ENCODE measurements around the gene ADAMTS19.
"Not testable (repeated sequence)": the region's sequence is repeated elsewhere in the genome, so short reads cannot be mapped to it uniquely, and the experiment has no call there.

Gene ADAMTS19

DNA sequence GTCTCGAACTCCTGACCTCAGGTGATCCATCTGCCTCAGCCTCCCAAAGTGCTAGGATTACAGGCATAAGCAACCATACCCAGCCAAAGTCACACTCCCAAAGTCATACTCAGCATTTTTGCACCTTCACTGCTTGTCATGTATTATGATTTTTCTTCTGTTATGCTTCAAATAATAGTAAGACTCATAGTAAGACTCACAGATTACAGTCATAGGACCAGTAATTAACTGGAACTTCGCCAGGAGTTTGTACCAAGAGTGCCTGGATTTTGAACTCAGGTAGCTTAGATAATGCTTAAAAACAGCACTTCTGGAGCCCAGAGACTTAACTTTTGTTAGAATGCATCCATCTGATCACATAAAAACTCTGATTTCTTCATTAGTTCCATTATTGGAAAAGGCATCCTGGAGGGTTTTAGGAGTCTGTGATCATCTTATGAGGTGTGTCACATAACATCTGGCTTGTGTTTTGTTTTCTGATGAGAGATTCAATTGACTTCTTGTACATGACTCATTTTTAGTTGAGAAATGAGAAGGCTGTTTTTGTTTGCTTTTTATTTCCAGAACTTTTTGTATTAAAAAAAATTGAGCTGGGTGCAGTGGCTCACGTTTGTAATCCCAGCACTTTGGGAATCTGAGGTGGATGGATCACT, 131.5 kb downstream of the ADAMTS19 start:
- DNase-seq, result no peak

DNA sequence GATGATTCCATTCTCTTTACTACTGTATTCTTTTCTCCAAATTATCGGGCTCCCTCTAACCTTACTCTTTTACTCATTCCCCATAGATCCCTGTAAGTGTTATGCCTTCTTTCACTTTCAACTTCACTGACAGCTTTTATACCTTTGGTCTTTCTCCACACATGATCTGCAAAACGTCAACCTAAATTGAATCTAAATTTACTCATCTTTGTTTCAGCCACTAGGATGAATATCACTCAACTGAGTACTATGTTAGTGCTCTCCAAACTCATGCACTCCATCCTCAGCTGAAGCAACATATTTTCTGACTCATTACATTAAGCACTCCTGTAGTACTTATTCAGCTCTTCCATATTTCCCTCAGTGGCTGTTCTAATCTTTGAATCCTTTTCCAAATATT, 133.4 kb downstream of the ADAMTS19 start:
- no peak for DNase-seq

DNA sequence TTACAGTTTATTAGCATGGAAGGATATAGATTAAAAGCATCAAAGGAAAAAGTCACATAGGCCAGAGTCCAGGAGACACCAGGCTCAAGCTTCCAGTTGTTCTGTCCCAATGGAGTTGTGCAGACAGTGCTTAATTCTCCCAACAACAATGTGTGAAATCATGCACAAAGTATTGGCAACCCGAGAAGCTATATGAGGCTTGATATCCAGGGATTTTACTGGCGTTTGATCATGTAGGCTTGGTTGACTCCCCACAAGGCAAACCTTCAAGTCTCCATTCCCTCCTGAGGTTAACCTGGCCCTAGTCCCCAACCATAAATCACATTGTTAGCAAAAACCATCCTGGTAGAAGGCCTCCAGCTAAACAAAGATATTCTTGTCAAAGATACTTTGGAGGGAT, 141.5 kb downstream of the ADAMTS19 start:
- DNase-seq, result no peak

DNA sequence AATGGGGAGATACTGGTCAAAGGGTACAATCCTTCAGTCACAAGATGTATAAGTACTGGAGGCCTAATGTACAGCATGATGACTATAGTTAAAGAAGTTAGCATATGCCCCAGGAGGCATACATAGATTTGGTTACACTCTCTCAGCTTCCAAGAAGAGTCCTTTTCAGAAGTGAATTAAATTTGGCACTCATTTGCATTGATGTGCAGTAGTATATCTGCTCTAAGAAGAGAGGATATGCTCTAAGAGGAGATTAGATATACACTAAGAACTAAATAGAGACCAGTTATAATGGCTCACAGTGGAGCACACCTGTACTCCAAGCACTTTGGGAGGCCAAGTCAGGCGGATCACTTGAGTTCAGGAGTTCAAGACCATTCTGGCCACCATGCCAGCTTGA, 148.3 kb downstream of the ADAMTS19 start:
- DNase-seq, result no peak

DNA sequence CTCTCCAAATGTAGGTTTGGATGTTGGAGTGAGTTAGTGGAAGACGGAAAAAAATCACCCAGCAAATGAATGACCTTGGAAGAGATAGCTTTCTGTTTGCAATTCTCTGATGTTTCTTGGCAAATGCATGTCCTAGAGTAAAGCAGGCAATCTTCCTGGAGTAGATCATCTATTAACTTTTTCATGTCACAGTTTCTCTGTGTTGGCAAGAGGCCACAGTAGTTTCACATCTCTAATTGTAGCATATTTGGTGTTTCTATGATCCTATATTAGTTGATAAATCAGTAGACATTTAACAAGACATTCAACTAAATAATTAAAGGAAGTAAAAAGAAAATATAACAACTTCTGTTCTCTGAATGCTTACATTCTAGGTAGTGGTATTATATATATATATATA, 149.6 kb downstream of the ADAMTS19 start:
- no peak for DNase-seq

GRCh38 chr5:129616517-129616916, 156.4 kb downstream of the ADAMTS19 start:
- DNase-seq, result no peak

GRCh38 chr5:129617206-129617605, 157.1 kb downstream of the ADAMTS19 start:
- no peak for DNase-seq

DNA sequence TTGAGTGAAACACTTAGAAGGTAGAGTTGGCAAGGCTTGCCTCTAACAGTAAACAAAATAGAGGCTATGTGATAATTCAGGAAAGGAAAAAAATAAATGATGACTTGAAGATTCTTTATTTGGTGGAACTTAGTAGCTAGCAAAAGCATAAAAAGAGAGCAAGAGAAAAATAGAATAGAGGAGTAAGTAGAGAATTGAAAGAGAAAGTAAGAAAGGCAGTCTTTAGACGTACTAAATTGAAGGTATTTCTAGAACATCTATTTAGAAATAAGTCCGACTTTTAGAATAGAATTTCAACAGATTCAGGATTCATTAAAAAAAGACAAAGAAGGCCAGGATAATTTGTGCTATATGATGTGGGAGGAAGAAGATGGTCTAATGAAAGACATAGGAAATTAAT, 159.7 kb downstream of the ADAMTS19 start:
- no peak for DNase-seq

- DNase-seq, result no peak
Observed at GRCh38 chr5:129622531-129622930, 162.4 kb downstream of the ADAMTS19 start.

- DNase-seq, result no peak
Observed at GRCh38 chr5:129629575-129629974, 169.5 kb downstream of the ADAMTS19 start.

DNA sequence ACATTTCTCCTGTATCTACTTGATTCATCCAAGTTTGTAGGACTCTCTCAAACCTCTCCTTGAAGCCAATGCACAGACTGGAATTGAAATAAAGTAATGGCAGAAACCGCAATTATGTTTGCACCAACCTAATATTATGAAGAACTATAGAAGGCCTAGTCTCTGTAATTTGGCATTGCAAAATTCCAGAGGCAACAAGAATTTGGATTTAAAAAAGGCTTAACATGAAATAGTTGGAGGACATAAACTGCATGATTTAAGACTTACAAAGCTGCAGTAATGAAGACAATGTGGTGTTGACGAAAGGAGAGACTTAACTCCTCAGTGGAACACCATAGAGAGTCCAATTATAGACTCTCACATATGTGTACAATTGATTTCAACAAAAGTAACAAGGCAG, 170.0 kb downstream of the ADAMTS19 start:
- no peak for DNase-seq

DNA sequence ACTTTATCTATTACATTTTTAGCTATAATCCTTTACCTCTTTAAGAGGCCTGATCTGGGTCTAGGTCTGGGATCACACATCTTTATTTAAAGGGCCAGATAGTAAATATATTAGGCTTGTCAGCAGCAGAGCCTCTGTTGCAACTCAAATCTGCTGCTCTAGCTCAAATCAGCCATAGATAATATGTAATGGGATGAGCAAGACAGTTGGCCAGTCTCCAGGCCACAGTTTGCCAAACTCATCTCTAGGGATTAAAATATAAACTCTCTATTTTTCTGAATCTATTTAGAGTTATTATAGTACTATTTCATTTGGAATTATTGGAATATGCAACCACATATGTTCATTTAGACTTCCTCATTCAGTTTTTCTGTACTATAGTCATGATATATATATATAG, 171.9 kb downstream of the ADAMTS19 start:
- no peak for DNase-seq

GRCh38 chr5:129637501-129637900, 177.4 kb downstream of the ADAMTS19 start:
- not testable (repeated sequence) for DNase-seq

DNA sequence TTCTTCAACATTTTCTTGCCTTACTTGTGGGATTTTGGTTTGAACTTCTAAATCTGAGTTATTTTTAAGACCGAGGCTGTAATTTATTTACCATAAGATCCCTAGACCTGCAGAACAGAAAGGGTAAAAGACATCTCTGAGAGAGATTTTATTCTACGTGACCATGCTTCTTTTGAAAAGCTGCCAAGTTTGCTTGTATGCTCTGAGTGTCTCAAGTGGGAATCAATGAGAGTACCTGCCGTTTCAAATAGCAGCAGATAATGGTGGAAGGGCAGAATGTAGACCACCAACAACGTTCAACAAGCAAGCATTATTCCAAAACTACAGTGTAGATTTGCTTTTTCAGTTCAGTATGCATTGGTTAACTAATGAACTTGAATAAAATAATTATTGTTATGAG, 179.2 kb downstream of the ADAMTS19 start:
- no peak for DNase-seq

DNA sequence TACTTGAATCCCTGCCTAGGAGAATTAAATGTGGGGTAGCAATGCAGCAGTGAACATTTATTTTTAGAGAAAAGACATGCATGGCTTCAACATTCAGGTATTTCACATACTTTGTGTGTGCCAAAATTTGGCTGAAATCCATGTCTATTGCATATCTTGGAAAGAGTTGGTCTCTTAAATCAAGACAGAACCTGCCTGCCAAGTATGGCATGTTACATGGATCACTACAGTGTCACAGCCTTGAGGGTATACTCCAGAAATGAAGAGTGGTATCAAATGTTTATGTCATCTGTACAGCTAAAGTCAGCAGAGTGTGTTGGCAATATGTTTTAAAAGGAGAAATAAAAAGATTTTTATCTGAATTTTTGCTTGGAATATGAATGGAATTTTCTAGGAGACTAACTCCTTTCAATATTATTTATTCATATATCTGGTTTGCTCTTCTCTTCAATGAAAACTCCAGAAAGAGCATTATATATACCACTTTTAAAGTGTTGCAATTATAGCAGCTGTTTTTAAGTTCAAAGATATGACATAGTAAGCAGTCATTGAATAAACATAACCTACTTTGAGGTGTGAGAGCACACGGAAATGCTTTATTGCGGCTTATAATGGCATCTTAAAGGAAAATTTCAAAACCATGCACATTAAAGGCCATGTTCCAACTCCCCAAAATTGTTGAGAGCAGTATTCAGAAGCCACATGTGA, 192.4 kb downstream of the ADAMTS19 start:
- DNase-seq, result no peak

DNA sequence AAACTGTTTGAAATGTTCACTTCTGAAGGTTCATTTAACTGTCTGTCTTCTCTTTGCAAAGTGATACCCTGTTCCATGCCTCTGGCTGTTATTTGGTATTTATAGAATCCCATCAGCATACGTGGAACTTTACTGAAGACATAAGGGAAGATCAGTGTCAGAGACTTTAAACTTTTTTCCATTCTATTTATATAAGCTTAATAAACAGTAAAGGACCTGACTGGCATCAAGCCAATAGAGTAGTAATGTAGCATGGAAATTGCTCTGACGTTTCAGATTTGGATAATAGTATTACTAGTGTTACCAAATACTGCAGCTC, 192.9 kb downstream of the ADAMTS19 start:
- DNase-seq, result no peak

GRCh38 chr5:129653442-129653841, 193.3 kb downstream of the ADAMTS19 start:
- DNase-seq, result no peak

GRCh38 chr5:129656952-129657351, 196.9 kb downstream of the ADAMTS19 start:
- no peak for DNase-seq

DNA sequence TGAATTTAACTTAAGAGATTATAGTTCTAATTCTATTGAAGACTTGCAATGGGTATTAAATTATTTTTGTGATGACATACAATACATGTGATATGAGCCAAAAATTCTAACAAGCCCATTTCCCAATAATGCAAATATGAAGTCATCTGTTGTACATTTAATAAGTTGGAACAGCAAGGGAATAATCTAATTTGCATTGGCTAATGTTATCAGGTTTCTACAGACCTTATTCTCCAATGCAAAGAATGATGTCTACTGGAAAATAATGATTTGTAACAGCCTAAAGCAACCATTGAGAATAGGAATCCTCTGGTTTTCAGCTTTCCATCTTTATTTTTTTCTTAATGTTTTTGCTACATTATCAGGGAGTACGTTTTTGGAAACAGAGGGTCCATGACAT, 198.7 kb downstream of the ADAMTS19 start:
- no peak for DNase-seq

DNA sequence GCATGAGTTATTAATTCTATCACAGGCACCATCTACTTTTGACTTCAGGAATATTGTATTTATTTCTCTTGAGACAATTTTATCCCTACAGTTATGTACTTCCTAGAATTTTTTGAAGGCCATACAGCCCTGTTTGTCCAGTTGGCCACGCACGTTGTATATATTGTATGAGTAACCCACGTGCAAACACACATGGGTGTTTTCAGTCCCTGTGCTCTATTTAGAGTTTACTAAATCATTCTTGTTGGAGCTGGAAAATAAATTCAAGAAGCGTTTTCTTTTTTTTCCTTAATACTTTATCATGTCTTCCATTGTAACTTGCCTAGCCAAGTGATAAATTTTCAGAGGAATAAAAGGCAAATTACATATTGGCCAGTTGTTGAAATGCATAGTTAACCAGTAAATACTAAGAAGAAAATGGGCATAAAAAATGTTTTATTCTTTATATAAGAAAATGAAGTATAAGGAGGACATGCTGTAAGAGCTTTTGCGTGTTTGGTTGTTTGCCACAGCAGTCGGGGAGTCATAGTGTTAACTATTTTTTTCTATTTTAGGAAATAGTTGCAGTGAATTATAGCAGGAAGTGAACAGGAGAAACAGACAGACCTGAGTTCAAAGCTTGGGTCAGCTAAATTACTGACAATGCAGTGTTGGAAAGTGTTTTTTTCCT, 201.4 kb downstream of the ADAMTS19 start:
- no peak for DNase-seq

GRCh38 chr5:129664336-129664937, 204.3 kb downstream of the ADAMTS19 start:
- no peak for DNase-seq

DNA sequence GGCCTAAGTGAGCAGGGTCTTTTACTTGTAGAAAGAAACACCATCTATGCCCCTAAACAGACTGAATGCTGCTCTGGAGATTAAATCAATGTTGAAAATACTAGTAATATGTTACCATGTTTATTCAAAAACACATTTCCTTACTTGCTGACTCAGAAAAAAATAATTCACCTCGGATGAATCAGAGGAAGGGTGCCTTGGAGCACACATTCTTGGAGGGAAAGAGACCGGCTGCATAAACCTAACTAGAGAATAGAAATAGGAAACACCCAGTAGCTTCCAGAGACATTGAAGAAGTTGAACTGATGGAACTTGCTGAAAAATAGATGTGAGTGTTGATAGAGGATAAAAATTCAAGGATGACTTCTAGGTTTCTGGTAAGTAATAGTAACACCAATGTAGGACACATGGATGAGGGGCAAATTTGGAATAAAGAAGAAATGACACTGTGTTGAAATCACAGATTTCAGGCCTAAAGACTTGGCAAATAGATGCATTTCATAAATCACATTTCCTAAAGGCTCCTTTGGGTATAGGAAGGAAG, 210.9 kb downstream of the ADAMTS19 start:
- no peak for DNase-seq

GRCh38 chr5:129672006-129672405, 211.9 kb downstream of the ADAMTS19 start:
- DNase-seq, result no peak

- DNase-seq, result no peak
Observed at GRCh38 chr5:129679671-129680070, 219.6 kb downstream of the ADAMTS19 start.
